H1 (cell line): ENCODE measurements around the gene LSM4. TPM values are rescaled to one million over a fixed set of nuclear protein-coding genes. Genes with fewer than 3 reads are reported as not detected.

ENCODE experiments used
- CTCF ChIA-PET: fragments of 300-600 bp; sonication (Branson Sonifier 250); formaldehyde crosslinking; loops from one replicate; lab custom pipeline; 2021; ENCODE audit not compliant: partially characterized antibody; lab: Charles Lee
- POLR2A ChIA-PET: fragments of 300-600 bp; sonication (Branson Sonifier 250); formaldehyde crosslinking; loops from one replicate; lab custom pipeline; 2021; ENCODE audit warnings: inconsistent platforms; ENCODE audit not compliant: partially characterized antibody; lab: Charles Lee
- DNase-seq, 2 experiments: peaks; one replicate each; pipeline versions ENCODE4 v3.0.0 to v3.0.0-alpha.2; 2010 to 2022; ENCODE audit warnings: low spot score in 2 of 2, low read depth in 1 of 2, mixed read lengths in 1 of 2
- FAIRE-seq: peaks from 2 replicates; lab custom pipeline; 2011; peaks lifted over from hg19 to GRCh38; lab: Jason Lieb, UNC
- H2AFZ ChIP-seq: 2 replicates; pipeline ENCODE4 v1.8.1; 2012; ENCODE audit warnings: low read length, inconsistent platforms
- H2AK5ac ChIP-seq: 2 replicates; pipeline ENCODE4 v1.6.1; 2013; ENCODE audit warnings: low read depth, low read length
- H2BK120ac ChIP-seq: replicated peaks from 2 replicates; pipeline ENCODE3; 2013; ENCODE audit warnings: low read depth, low read length, inconsistent platforms
- H2BK12ac ChIP-seq: 2 replicates; pipeline ENCODE4 v1.6.1; 2013; ENCODE audit warnings: low read depth, low read length
- H2BK15ac ChIP-seq: 2 replicates; pipeline ENCODE4 v1.6.1; 2013; ENCODE audit warnings: low read length
- H2BK20ac ChIP-seq: 2 replicates; pipeline ENCODE4 v1.6.1; 2013; ENCODE audit warnings: low read length
- H2BK5ac ChIP-seq: 2 replicates; pipeline ENCODE4 v1.6.1; 2013; ENCODE audit warnings: low read depth, low read length
- H3K14ac ChIP-seq: 2 replicates; pipeline ENCODE4 v1.6.1; 2013; ENCODE audit warnings: inconsistent platforms; ENCODE audit not compliant: insufficient read length
- H3K18ac ChIP-seq: 2 replicates; pipeline ENCODE4 v1.6.1; 2013; ENCODE audit warnings: low read length; ENCODE audit errors: extremely low read depth
- H3K23ac ChIP-seq: 2 replicates; pipeline ENCODE4 v1.6.1; 2013; ENCODE audit warnings: inconsistent platforms; ENCODE audit not compliant: insufficient read length
- H3K23me2 ChIP-seq: 2 replicates; pipeline ENCODE4 v1.6.1; 2013; ENCODE audit warnings: low read depth, low read length
- H3K27ac ChIP-seq: 2 replicates; pipeline ENCODE4 v1.6.1; 2011; ENCODE audit warnings: low read depth, low read length, inconsistent platforms
- H3K27me3 ChIP-seq, 4 experiments: replicated peaks in 1 of 4; 1 replicate in 1 of 4; 2 replicates in 3 of 4; pipeline versions ENCODE4 v1.6.1 to v1.8.1; 2011 to 2013; ENCODE audit warnings: low read length in 3 of 4, mild to moderate bottlenecking in 3 of 4, inconsistent platforms in 2 of 4, mixed read lengths in 2 of 4, moderate library complexity in 1 of 4; ENCODE audit not compliant: control insufficient read depth in 3 of 4, insufficient read depth in 3 of 4; ENCODE audit errors: extremely low read depth in 1 of 4
- H3K36me3 ChIP-seq, 4 experiments: 2 replicates each; pipeline versions ENCODE4 v1.6.1 to v1.8.1; 2011 to 2013; ENCODE audit warnings: mild to moderate bottlenecking in 4 of 4, low read length in 3 of 4, moderate library complexity in 2 of 4, control low read depth in 1 of 4, inconsistent platforms in 1 of 4; ENCODE audit not compliant: insufficient read depth in 4 of 4, control insufficient read depth in 2 of 4
- H3K4ac ChIP-seq: replicated peaks from 2 replicates; pipeline ENCODE3; 2013; ENCODE audit warnings: low read length, low read depth, mixed read lengths, inconsistent platforms; ENCODE audit not compliant: insufficient read length
- H3K4me1 ChIP-seq, 4 experiments: replicated peaks in 1 of 4; 1 replicate in 1 of 4; 2 replicates in 3 of 4; pipeline versions ENCODE4 v1.6.1 to v1.8.1; 2011 to 2013; ENCODE audit warnings: low read length in 3 of 4, inconsistent platforms in 2 of 4, mixed read lengths in 1 of 4; ENCODE audit not compliant: insufficient read depth in 4 of 4, control insufficient read depth in 3 of 4
- H3K4me2 ChIP-seq, 2 experiments: 2 replicates each; pipeline versions ENCODE4 v1.6.1 to v1.8.1; 2011 to 2013; ENCODE audit warnings: low read depth in 2 of 2, low read length in 2 of 2, control low read depth in 1 of 2, inconsistent platforms in 1 of 2, mild to moderate bottlenecking in 1 of 2; ENCODE audit not compliant: insufficient read depth in 1 of 2
- H3K4me3 ChIP-seq, 4 experiments: fragments of 200-600, 300-600 bp in 1 of 4; sonication (generic), shearing (Covaris generic), sonication (Bioruptor Twin) in 1 of 4; 2 replicates each; pipeline versions ENCODE4 v1.5.1 to v1.8.1; 2011 to 2016; ENCODE audit warnings: low read length in 4 of 4, low read depth in 3 of 4, control low read depth in 2 of 4, inconsistent platforms in 2 of 4, mild to moderate bottlenecking in 2 of 4, mixed read lengths in 1 of 4, moderate library complexity in 1 of 4; ENCODE audit not compliant: insufficient read depth in 2 of 4; ENCODE audit errors: extremely low read depth in 1 of 4
- H3K56ac ChIP-seq: replicated peaks from 2 replicates; pipeline ENCODE3; 2013; ENCODE audit warnings: low read depth, mild to moderate bottlenecking, mixed read lengths, low read length, inconsistent platforms; ENCODE audit not compliant: insufficient read length
- H3K79me1 ChIP-seq: 2 replicates; pipeline ENCODE4 v1.6.1; 2013; ENCODE audit warnings: low read depth, low read length, control low read depth
- H3K79me2 ChIP-seq, 2 experiments: 2 replicates each; pipeline versions ENCODE4 v1.6.1 to v1.8.1; 2012 to 2013; ENCODE audit warnings: low read length in 2 of 2, mild to moderate bottlenecking in 2 of 2, inconsistent platforms in 1 of 2; ENCODE audit not compliant: insufficient read depth in 2 of 2, control insufficient read depth in 1 of 2
- H3K9ac ChIP-seq, 4 experiments: replicated peaks in 1 of 4; 1 replicate in 1 of 4; 2 replicates in 3 of 4; pipeline versions ENCODE4 v1.6.1 to v1.8.1; 2011 to 2013; ENCODE audit warnings: low read depth in 3 of 4, low read length in 3 of 4, control low read depth in 2 of 4, mild to moderate bottlenecking in 2 of 4, moderate library complexity in 2 of 4, inconsistent platforms in 1 of 4; ENCODE audit errors: extremely low read depth in 1 of 4
- H3K9me3 ChIP-seq, 2 experiments: 2 replicates each; pipeline versions ENCODE4 v1.6.1 to v1.8.1; 2012 to 2013; ENCODE audit warnings: mild to moderate bottlenecking in 2 of 2, moderate library complexity in 2 of 2, control low read depth in 1 of 2, inconsistent platforms in 1 of 2, low read depth in 1 of 2, low read length in 1 of 2, mixed read lengths in 1 of 2; ENCODE audit not compliant: insufficient read depth in 2 of 2
- H4K20me1 ChIP-seq, 2 experiments: replicated peaks in 1 of 2; 2 replicates each; pipeline versions ENCODE3 to v1.8.1; 2011 to 2013; ENCODE audit warnings: inconsistent platforms in 2 of 2, low read length in 2 of 2, mild to moderate bottlenecking in 1 of 2; ENCODE audit not compliant: insufficient read depth in 2 of 2, control insufficient read depth in 1 of 2
- H4K5ac ChIP-seq: 2 replicates; pipeline ENCODE4 v1.6.1; 2013; ENCODE audit warnings: low read length, low read depth, mixed read lengths, inconsistent platforms; ENCODE audit not compliant: insufficient read length
- H4K8ac ChIP-seq: 2 replicates; pipeline ENCODE4 v1.8.0; 2013; ENCODE audit warnings: mild to moderate bottlenecking, moderate library complexity, low read length, inconsistent platforms; ENCODE audit not compliant: insufficient read depth; ENCODE audit errors: extremely low read depth
- H4K91ac ChIP-seq: replicated peaks from 2 replicates; pipeline ENCODE3; 2013; ENCODE audit warnings: low read length, mixed read lengths, inconsistent platforms; ENCODE audit not compliant: insufficient read length
- CTBP2 ChIP-seq: IDR thresholded peaks from 2 replicates; pipeline ENCODE4 v1.7.0; 2011; ENCODE audit warnings: borderline replicate concordance, mild to moderate bottlenecking, moderate library complexity, mixed read lengths, low read length; ENCODE audit not compliant: insufficient read depth, insufficient read length
- HDAC2 ChIP-seq, 2 experiments: fragments of 300-600 bp in 1 of 2; sonication (generic) in 1 of 2; IDR thresholded peaks; 2 replicates each; pipeline ENCODE4 v1.6.1; 2011 to 2012; ENCODE audit warnings: low read depth in 2 of 2, low read length in 2 of 2, mild to moderate bottlenecking in 2 of 2, moderate library complexity in 2 of 2, borderline replicate concordance in 1 of 2, inconsistent platforms in 1 of 2
- JUN ChIP-seq: IDR thresholded peaks from 2 replicates; pipeline ENCODE4 v1.6.1; 2011; ENCODE audit warnings: low read depth, mild to moderate bottlenecking, improper control_type of control experiment, low read length
- JUND ChIP-seq: IDR thresholded peaks from 2 replicates; pipeline ENCODE4 v1.6.1; 2011; ENCODE audit warnings: mild to moderate bottlenecking, improper control_type of control experiment, low read length
- POLR2AphosphoS5 ChIP-seq: IDR thresholded peaks from 2 replicates; pipeline ENCODE4 v1.6.1; 2011; ENCODE audit warnings: low read depth, low read length
- RFX5 ChIP-seq: IDR thresholded peaks from 2 replicates; pipeline ENCODE4 v1.6.1; 2011; ENCODE audit warnings: low read depth, low read length, improper control_type of control experiment, borderline replicate concordance
- SIN3A ChIP-seq, 2 experiments: IDR thresholded peaks in 1 of 2; conservative IDR thresholded peaks in 1 of 2; 2 replicates each; pipeline ENCODE4 v1.6.1; 2011 to 2012; ENCODE audit warnings: low read length in 2 of 2, improper control_type of control experiment in 1 of 2, low read depth in 1 of 2, mild to moderate bottlenecking in 1 of 2
- USF2 ChIP-seq: IDR thresholded peaks from 2 replicates; pipeline ENCODE4 v1.6.1; 2011; ENCODE audit warnings: low read length, improper control_type of control experiment
- WGBS, 2 experiments: shearing (Covaris generic) in 1 of 2; methylation state at CpG; one replicate each; pipeline versions ENCODE4 v1.1.6 to v1.1.7; 2013 to 2015; ENCODE audit warnings: low lambda C conversion rate in 2 of 2, mixed read lengths in 2 of 2, inconsistent platforms in 1 of 2, low coverage in 1 of 2, missing lambda C conversion rate in 1 of 2; ENCODE audit not compliant: insufficient replicate concordance in 2 of 2, insufficient coverage in 1 of 2, insufficient read length in 1 of 2; ENCODE audit errors: extremely low coverage in 1 of 2, missing lambda C conversion rate in 1 of 2; 5-methylcytosine and 5-hydroxymethylcytosine counted together
- polyA plus RNA-seq, 7 experiments: library from polyadenylated mRNA; depleted of rRNA in 3 of 7; stranded (reverse) in 5 of 7; unstranded in 2 of 7; fragments of >200 nt in 5 of 7; fragments of 200-250 nt in 2 of 7; gene quantifications; 1 replicate in 5 of 7; 2 replicates in 1 of 7; 4 replicates in 1 of 7; pipeline versions ENCODE4 v1.2.1 to v1.2.3, GENCODE V29; 2011 to 2013; ENCODE audit warnings: missing spikeins in 2 of 7, mixed read lengths in 2 of 7
- total RNA-seq: library from RNA; stranded (reverse); fragmentation: NEBNext Ultra II Directional; extraction: Animal tissue kit (Norgen Biotek cat#: 25700); gene quantifications from 2 replicates; pipeline ENCODE4 v1.2.1, GENCODE V29; 2021
- TF ChIP-seq, protein P1 (sequence below): IDR thresholded peaks from 2 replicates; pipeline ENCODE4 v1.6.1; 2011; ENCODE audit warnings: low read depth, mild to moderate bottlenecking, low read length; ENCODE audit not compliant: insufficient read depth

LSM4 gene
- total and polyA plus RNA-seq, 2 of the 8 experiments (the other 6 are each of a cell fraction or from before 2014, with no cell fraction given) = 302 to 319 TPM

- Histone ChIP-seq H3K79me1 (peaks cover 13% of the 10 kb centered on the region; the same call in 1 of the 2 replicates), H3K4me2 (no peak overlapping the region), H3K23me2 (no peaks in the 10 kb centered on the region), H2BK15ac (no peak overlapping the region), H3K18ac (no peak overlapping the region; the same call in 1 of the 2 replicates), H3K27me3 (no peaks in the 10 kb centered on the region), H4K5ac (no peak overlapping the region), H3K14ac (no peak overlapping the region), H3K79me2 (peaks cover 0 to 18% of the 10 kb centered on the region in 2 experiments; a peak in 2 of 4 replicates), H3K27ac (no peak overlapping the region), H3K4me3 (no peak overlapping the region), H2AK5ac (no peak overlapping the region), H2BK120ac (no peak overlapping the region), H2BK5ac (no peak overlapping the region), H3K36me3 (peaks cover 0 to 5% (median 3%) of the 10 kb centered on the region in 4 experiments; a peak in 3 of 8 replicates), H2BK12ac (0 out of 2 replicates have a peak overlapping the region, but pooled peaks have one; percentile 23), H4K8ac (peak overlapping the region; percentile 71; the same call in 1 of the 2 replicates), H4K91ac (no peak overlapping the region), H4K20me1 (peaks cover 11 to 20% of the 10 kb centered on the region in 2 experiments), H3K56ac (no peak overlapping the region), H2AFZ (no peak overlapping the region), H3K9me3 (no peaks in the 10 kb centered on the region), H3K9ac (no peak overlapping the region), H3K23ac (no peak overlapping the region), H3K4me1 (peaks cover 0 to 9% (median 8%) of the 10 kb centered on the region in 4 experiments; a peak in 6 of 7 replicates), H3K4ac (no peak overlapping the region), H2BK20ac (no peak overlapping the region)
- WGBS, 2 experiments = 93% methylated on average over 13 of the region's 13 CpGs; no CpG with 5 or more reads in 1 of the 2 experiments
- ChIA-PET POLR2A (interaction anchor here (0.5 to 10.3 kb wide), 6 partner anchors 11 to 107 kb away, joined by 3 to 224 read pairs (median 4); partner anchors contain the start of genes LSM4 and PGPEP1), CTCF (interaction anchor here (0.9 to 13.6 kb wide), 13 partner anchors 24 to 162 kb away, joined by 3 to 242 read pairs (median 5); partner anchors contain the start of genes GDF15, LSM4 and PDE4C)
- no peak for DNase-seq
- no peak for FAIRE-seq
- TF ChIP-seq SIN3A (conservative IDR thresholded peaks at IDR 0.05 in 1 of 2, IDR thresholded peaks at IDR 0.05 in 1 of 2; ENCODE audit: low read depth in 1 of 2, low read length in 2 of 2) (no peak), JUND (peak; percentile 57; the same call in 1 of the 2 replicates), HDAC2 (IDR thresholded peaks at IDR 0.05; ENCODE audit: borderline replicate concordance in 1 of 2, low read depth in 2 of 2, low read length in 2 of 2) (no peak), RFX5 (no peak), POLR2AphosphoS5 (peak; percentile 87; the same call in 1 of the 2 replicates), JUN (no peak), USF2 (no peak), CTBP2 (no peak)
- TF ChIP-seq, protein P1, sequence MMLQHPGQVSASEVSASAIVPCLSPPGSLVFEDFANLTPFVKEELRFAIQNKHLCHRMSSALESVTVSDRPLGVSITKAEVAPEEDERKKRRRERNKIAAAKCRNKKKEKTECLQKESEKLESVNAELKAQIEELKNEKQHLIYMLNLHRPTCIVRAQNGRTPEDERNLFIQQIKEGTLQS = no peak
Measured at GRCh38 chr19:18274781-18275356, 48.0 kb downstream of the LSM4 start.
